ENCODE data around the gene TSHZ3. TPM values are rescaled to one million over a fixed set of nuclear protein-coding genes. Genes with fewer than 3 reads are reported as not detected.

TSHZ3 gene, protein sequence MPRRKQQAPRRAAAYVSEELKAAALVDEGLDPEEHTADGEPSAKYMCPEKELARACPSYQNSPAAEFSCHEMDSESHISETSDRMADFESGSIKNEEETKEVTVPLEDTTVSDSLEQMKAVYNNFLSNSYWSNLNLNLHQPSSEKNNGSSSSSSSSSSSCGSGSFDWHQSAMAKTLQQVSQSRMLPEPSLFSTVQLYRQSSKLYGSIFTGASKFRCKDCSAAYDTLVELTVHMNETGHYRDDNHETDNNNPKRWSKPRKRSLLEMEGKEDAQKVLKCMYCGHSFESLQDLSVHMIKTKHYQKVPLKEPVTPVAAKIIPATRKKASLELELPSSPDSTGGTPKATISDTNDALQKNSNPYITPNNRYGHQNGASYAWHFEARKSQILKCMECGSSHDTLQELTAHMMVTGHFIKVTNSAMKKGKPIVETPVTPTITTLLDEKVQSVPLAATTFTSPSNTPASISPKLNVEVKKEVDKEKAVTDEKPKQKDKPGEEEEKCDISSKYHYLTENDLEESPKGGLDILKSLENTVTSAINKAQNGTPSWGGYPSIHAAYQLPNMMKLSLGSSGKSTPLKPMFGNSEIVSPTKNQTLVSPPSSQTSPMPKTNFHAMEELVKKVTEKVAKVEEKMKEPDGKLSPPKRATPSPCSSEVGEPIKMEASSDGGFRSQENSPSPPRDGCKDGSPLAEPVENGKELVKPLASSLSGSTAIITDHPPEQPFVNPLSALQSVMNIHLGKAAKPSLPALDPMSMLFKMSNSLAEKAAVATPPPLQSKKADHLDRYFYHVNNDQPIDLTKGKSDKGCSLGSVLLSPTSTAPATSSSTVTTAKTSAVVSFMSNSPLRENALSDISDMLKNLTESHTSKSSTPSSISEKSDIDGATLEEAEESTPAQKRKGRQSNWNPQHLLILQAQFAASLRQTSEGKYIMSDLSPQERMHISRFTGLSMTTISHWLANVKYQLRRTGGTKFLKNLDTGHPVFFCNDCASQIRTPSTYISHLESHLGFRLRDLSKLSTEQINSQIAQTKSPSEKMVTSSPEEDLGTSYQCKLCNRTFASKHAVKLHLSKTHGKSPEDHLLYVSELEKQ
- 1 to 10 TPM; 1.6 to 2.6 TPM for total RNA-seq

DNA sequence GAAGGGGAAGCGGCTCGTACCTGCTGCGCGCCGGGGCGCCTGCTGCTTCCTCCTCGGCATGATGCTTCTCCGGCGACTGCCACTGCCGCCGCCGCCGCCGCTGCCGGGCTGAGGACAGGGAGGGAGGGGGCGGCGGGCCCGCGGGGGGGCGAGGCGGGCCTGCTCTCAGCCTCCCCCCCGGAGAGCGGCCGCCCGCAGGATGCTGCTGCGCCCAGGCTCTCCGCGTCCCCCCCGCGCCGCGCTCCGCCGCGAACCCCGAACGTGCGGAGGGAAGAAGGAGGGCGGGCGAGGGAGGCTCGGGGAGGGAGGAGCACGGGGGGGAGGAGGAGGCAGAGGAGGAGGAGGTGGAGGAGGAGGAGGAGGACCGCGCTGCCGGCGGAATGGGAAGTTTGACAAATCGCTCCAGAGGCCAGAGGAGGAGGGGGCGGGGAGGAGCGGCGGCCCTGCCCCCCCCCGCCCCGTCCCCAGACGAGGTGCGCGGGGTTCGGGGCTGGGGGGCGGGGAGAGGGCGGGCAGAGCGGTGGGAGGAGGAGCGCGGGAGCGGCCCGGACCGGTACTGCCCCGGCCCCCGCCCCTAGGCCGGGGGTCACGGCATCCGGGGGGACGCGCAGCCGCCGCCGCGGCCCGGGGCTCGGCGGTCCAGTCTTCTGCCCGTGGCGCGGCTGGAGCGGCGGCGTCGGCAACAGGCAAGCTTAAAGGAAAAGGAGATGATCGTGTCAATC, at the start of gene TSHZ3:
Gene TSHZ3 (minus strand): TSS at position 277 of the 722 bp plus-strand sequence. CDS start 217 bp downstream, at position 60.
- H3K27ac Mint-ChIP-seq = no peak within 1 kb of the TSS
- peaks cover 38% of the 10 kb centered on the region for H3K4me1 Mint-ChIP-seq (ENCODE audit: low read depth)
- H3K9me3 Mint-ChIP-seq = no peaks in the 10 kb centered on the region
- peaks cover 49% of the 10 kb centered on the region for H3K27me3 Mint-ChIP-seq
- CTCF ChIA-PET = no interaction called here
- peak; percentile 67 for DNase-seq
- H3K36me3 Mint-ChIP-seq = no peaks in the 10 kb centered on the region
- H3K4me3 Mint-ChIP-seq = peak within 1 kb of the TSS; percentile 74
- intact Hi-C loops (cut with micrococcal nuclease) = loop anchor here (2.0 kb wide), 2 partner anchors 25 to 135 kb away; no protein-coding TSS in a partner anchor
- POLR2A ChIA-PET = no interaction called here

GRCh38 chr19:31397308-31397707, 48.1 kb upstream of the TSHZ3 start:
- Mint-ChIP-seq H3K4me3 (no peak overlapping the region), H3K27me3 (peaks cover 9% of the 10 kb centered on the region), H3K9me3 (no peaks in the 10 kb centered on the region), H3K27ac (no peak overlapping the region), H3K36me3 (no peaks in the 10 kb centered on the region), H3K4me1 (ENCODE audit: low read depth) (no peaks in the 10 kb centered on the region)
- POLR2A ChIA-PET = no interaction called here
- DNase-seq = no peak
- CTCF ChIA-PET = no interaction called here
- intact Hi-C loops (cut with micrococcal nuclease) = no loop called here

DNA sequence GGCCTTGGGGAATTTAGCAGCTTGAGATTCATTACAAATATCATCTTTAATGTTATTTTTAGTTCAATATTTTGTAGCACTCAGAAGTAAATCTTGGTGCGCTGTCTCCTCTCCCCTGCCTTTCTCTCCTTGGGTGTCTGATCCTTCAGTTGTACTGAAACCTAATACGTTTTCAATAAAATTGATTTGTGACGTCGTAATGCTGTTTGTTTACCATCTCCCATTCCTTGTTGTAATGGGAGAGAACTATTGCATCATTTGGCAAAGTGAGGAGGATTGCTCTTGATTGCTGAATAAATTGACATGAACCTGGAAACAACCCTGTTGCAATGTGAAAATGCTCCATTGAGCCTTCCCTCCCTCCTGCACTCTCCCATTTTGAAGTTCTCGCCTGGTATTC, 43.2 kb upstream of the TSHZ3 start:
- H3K4me1 Mint-ChIP-seq (ENCODE audit: low read depth) = no peaks in the 10 kb centered on the region
- H3K36me3 Mint-ChIP-seq = no peaks in the 10 kb centered on the region
- ChIA-PET POLR2A (no interaction called here), CTCF (interaction anchor here (0.6 kb wide), 1 partner anchor 196 kb away, joined by 3 read pairs; no protein-coding TSS in a partner anchor)
- H3K9me3 Mint-ChIP-seq = no peaks in the 10 kb centered on the region
- H3K27me3 Mint-ChIP-seq = peaks cover 9% of the 10 kb centered on the region
- no peak overlapping the region for H3K4me3 Mint-ChIP-seq
- H3K27ac Mint-ChIP-seq = no peak overlapping the region
- DNase-seq = no peak
- intact Hi-C loops (cut with micrococcal nuclease) = no loop called here

DNA sequence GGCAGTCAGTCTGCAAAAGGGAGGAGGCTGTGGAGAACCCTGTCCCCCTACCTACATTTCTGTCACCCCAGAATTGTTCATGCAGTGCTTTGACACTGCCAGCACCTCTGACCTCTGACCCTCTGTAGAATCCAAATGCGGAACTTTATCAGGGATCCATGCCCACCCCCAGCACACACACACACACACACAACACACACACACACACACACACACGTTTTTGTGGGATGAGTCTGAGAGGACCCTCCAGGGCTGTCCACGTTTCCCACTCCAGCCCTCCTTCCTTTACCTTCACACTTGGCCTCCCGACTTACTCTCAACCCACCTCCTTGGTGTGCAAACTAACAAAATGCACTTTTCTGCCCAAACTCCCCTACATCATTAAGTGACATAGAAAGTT, 42.3 kb upstream of the TSHZ3 start:
- H3K27ac Mint-ChIP-seq = no peak overlapping the region
- intact Hi-C loops (cut with micrococcal nuclease) = no loop called here
- H3K36me3 Mint-ChIP-seq = no peaks in the 10 kb centered on the region
- peaks cover 9% of the 10 kb centered on the region for H3K27me3 Mint-ChIP-seq
- POLR2A ChIA-PET = no interaction called here
- DNase-seq = no peak
- H3K4me1 Mint-ChIP-seq (ENCODE audit: low read depth) = no peaks in the 10 kb centered on the region
- no peaks in the 10 kb centered on the region for H3K9me3 Mint-ChIP-seq
- CTCF ChIA-PET = no interaction called here
- H3K4me3 Mint-ChIP-seq = no peak overlapping the region

- no peak for DNase-seq
- Mint-ChIP-seq H3K4me1 (ENCODE audit: low read depth) (no peaks in the 10 kb centered on the region), H3K36me3 (no peaks in the 10 kb centered on the region), H3K9me3 (no peaks in the 10 kb centered on the region), H3K4me3 (no peak overlapping the region), H3K27ac (no peak overlapping the region), H3K27me3 (peaks cover 12% of the 10 kb centered on the region)
- ChIA-PET POLR2A (no interaction called here), CTCF (no interaction called here)
- intact Hi-C loops (cut with micrococcal nuclease) = no loop called here
Observed at GRCh38 chr19:31390711-31391110, 41.5 kb upstream of the TSHZ3 start.

GRCh38 chr19:31389874-31390273, 40.6 kb upstream of the TSHZ3 start:
- H3K27me3 Mint-ChIP-seq = peaks cover 10% of the 10 kb centered on the region
- H3K27ac Mint-ChIP-seq = no peak overlapping the region
- DNase-seq = no peak
- no peaks in the 10 kb centered on the region for H3K4me1 Mint-ChIP-seq (ENCODE audit: low read depth)
- intact Hi-C loops (cut with micrococcal nuclease) = no loop called here
- H3K9me3 Mint-ChIP-seq = no peaks in the 10 kb centered on the region
- H3K36me3 Mint-ChIP-seq = no peaks in the 10 kb centered on the region
- POLR2A ChIA-PET = no interaction called here
- no peak overlapping the region for H3K4me3 Mint-ChIP-seq
- CTCF ChIA-PET = no interaction called here

DNA sequence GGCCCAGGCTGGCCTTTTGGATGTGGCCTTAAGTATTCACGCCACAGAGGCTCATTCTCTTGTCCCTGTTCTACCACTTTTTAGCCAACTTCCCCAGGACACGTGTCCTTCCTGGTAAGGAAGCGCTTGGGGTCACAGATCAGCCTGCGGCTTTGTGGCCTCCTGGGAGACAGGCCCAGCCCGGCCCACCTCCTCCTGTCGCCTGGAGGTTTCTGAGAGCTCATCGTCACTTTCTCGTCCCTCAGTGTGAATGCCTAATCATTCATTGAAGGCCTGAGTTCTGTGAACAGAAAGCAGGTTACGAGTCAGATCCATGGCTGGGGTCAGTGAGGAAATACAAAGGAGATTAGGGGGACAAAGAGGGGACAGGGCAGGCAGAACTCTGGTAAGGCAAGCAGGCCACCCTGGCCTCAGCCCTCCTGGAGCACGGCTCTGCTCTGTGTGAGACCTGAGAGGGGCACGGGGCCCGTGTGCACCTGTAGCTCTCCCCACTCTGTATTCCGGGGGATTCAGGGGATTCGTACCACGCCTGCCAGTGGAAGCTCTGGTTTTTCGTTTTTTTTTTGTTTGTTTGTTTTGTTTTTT, 38.6 kb upstream of the TSHZ3 start:
- Mint-ChIP-seq H3K4me3 (no peak overlapping the region), H3K27me3 (peaks cover 10% of the 10 kb centered on the region), H3K9me3 (no peaks in the 10 kb centered on the region), H3K27ac (no peak overlapping the region), H3K36me3 (no peaks in the 10 kb centered on the region), H3K4me1 (ENCODE audit: low read depth) (no peaks in the 10 kb centered on the region)
- no peak for DNase-seq
- POLR2A ChIA-PET = no interaction called here
- CTCF ChIA-PET = no interaction called here
- intact Hi-C loops (cut with micrococcal nuclease) = no loop called here

DNA sequence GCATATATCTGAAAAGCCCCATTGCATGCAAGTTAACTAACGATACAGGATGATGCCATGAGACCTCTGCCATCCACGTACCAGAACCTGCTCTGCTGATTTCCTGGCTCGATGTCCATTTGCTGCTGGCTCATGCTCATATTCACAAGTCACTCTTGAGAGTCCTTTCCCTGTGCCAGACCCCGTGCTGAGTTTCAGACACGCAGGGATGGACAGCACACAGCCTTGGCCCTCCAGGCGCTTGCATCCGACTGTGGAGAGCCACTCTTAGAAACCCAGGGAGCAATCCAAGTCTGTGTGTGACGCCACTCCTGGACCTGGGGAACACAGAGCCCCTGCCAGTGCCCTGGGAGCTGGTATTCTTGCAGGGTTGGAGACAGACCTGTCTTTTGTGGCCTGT, 37.6 kb upstream of the TSHZ3 start:
- H3K36me3 Mint-ChIP-seq = no peaks in the 10 kb centered on the region
- H3K9me3 Mint-ChIP-seq = no peaks in the 10 kb centered on the region
- DNase-seq = no peak
- CTCF ChIA-PET = no interaction called here
- intact Hi-C loops (cut with micrococcal nuclease) = no loop called here
- H3K4me3 Mint-ChIP-seq = no peak overlapping the region
- H3K27me3 Mint-ChIP-seq = peaks cover 10% of the 10 kb centered on the region
- H3K4me1 Mint-ChIP-seq (ENCODE audit: low read depth) = no peaks in the 10 kb centered on the region
- POLR2A ChIA-PET = no interaction called here
- no peak overlapping the region for H3K27ac Mint-ChIP-seq

DNA sequence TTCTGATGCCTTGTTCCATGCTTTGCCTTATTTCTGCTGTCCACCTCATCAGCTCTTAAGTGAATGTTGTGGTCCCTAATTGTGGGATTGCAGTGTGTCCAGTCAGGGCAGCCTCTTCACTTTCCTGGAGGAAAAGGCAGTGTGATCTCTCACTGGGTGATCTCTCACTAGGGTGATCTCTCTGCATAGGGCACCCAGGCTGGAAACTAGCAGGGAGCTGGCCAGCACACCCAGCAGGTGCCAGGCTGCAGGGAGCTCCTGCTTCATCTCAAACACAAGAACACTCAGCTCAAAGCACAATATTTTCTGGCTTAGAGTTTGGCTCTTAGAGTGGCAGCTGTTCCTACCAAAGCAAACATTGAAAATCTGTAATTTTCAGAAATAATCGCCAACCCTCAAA, 36.5 kb upstream of the TSHZ3 start:
- H3K27me3 Mint-ChIP-seq = peaks cover 11% of the 10 kb centered on the region
- no peak overlapping the region for H3K4me3 Mint-ChIP-seq
- POLR2A ChIA-PET = no interaction called here
- no peak for DNase-seq
- intact Hi-C loops (cut with micrococcal nuclease) = no loop called here
- CTCF ChIA-PET = no interaction called here
- no peaks in the 10 kb centered on the region for H3K9me3 Mint-ChIP-seq
- no peak overlapping the region for H3K27ac Mint-ChIP-seq
- no peaks in the 10 kb centered on the region for H3K36me3 Mint-ChIP-seq
- H3K4me1 Mint-ChIP-seq (ENCODE audit: low read depth) = no peaks in the 10 kb centered on the region

DNA sequence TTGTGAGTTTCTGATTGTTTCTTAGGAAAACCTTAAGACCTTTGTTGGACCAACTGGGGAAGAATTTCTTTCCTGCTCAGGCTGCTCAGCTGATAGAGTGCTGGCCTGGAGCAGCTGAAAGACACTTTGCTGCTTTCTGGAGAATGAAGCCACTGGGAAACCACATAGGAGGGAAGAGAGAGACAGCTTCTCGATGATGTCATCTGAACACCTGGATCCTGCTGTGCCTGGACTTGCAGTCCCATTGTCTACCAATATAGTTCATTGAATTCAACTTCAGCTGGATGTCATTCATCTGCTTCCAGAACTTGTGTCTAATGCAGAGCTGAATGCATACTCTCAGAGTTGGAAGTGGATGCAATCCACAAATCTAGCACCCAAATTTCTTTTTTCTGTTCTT, 34.3 kb upstream of the TSHZ3 start:
- Mint-ChIP-seq H3K9me3 (no peaks in the 10 kb centered on the region), H3K4me3 (no peak overlapping the region), H3K27me3 (peaks cover 13% of the 10 kb centered on the region), H3K4me1 (ENCODE audit: low read depth) (no peaks in the 10 kb centered on the region), H3K27ac (no peak overlapping the region), H3K36me3 (no peaks in the 10 kb centered on the region)
- DNase-seq = no peak
- CTCF ChIA-PET = no interaction called here
- intact Hi-C loops (cut with micrococcal nuclease) = no loop called here
- POLR2A ChIA-PET = no interaction called here

GRCh38 chr19:31380854-31381253, 31.6 kb upstream of the TSHZ3 start:
- POLR2A ChIA-PET = no interaction called here
- Mint-ChIP-seq H3K4me1 (ENCODE audit: low read depth) (no peaks in the 10 kb centered on the region), H3K27me3 (peaks cover 19% of the 10 kb centered on the region)

DNA sequence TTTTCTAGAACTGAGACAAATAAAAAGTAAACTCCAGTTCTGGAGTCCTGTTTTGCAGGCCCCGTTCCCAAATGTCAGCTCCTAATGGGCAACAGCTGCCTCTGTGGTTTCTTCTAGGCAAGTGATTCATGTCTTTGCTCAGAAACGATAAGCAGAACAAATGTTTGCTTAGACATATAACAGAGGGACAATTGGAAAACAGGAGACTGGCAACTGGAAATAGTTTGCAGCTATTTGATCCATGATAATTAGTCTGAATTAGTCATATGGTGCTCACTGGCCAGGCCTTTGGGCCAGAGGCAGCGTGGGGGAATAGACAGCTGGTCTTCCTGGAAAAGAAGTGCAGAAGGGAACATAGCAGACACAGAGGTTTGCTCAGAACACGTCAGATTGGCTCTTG, 29.2 kb upstream of the TSHZ3 start:
- POLR2A ChIA-PET = no interaction called here
- intact Hi-C loops (cut with micrococcal nuclease) = no loop called here
- CTCF ChIA-PET = no interaction called here
- H3K4me3 Mint-ChIP-seq = no peak overlapping the region
- no peaks in the 10 kb centered on the region for H3K4me1 Mint-ChIP-seq (ENCODE audit: low read depth)
- no peak for DNase-seq
- H3K27ac Mint-ChIP-seq = no peak overlapping the region
- H3K36me3 Mint-ChIP-seq = no peaks in the 10 kb centered on the region
- no peaks in the 10 kb centered on the region for H3K9me3 Mint-ChIP-seq
- H3K27me3 Mint-ChIP-seq = peaks cover 19% of the 10 kb centered on the region

More at GRCh38 chr19:31380854-31381253, 31.6 kb upstream of the TSHZ3 start:
- H3K27ac Mint-ChIP-seq = no peak overlapping the region
- no peak overlapping the region for H3K4me3 Mint-ChIP-seq
- CTCF ChIA-PET = no interaction called here
- no peaks in the 10 kb centered on the region for H3K9me3 Mint-ChIP-seq
- intact Hi-C loops (cut with micrococcal nuclease) = no loop called here
- DNase-seq = no peak
- H3K36me3 Mint-ChIP-seq = no peaks in the 10 kb centered on the region

Measured in activated CD4-positive, alpha-beta memory T cell treated with anti-CD3 and anti-CD28 coated beads for 36 hours (primary cell).